GM18868 (cell line): ENCODE measurements around the gene TNNI3.
"Not testable (repeated sequence)": the region's sequence is repeated elsewhere in the genome, so short reads cannot be mapped to it uniquely, and the experiment has no call there.

Experiments used
- ATAC-seq: cut with Tn5 transposase; IDR thresholded peaks from one replicate; pipeline ENCODE4 v1.9.1; 2021; ENCODE audit warnings: mild to moderate bottlenecking, moderate library complexity; ENCODE audit not compliant: unreplicated experiment

The TNNI3 gene

GRCh38 chr19:55157064-55157908 lies at the start of gene TNNI3:
Gene TNNI3 (minus strand): TSS chr19:55157732. CDS start chr19:55157589, 143 bp downstream.
- ATAC-seq: no peak

GRCh38 chr19:55206664-55207500 lies 49.4 kb upstream of the TNNI3 start:
- no peak for ATAC-seq

GRCh38 chr19:55202199-55202598 lies 44.7 kb upstream of the TNNI3 start:
- ATAC-seq: not testable (repeated sequence)

- no peak for ATAC-seq
Measured at GRCh38 chr19:55199620-55200204, 42.2 kb upstream of the TNNI3 start.

GRCh38 chr19:55198651-55199050 lies 41.1 kb upstream of the TNNI3 start:
- no peak for ATAC-seq

- ATAC-seq: no peak
Measured at GRCh38 chr19:55197528-55197927, 40.0 kb upstream of the TNNI3 start.

- ATAC-seq: no peak
Measured at GRCh38 chr19:55196803-55197202, 39.3 kb upstream of the TNNI3 start.

- no peak for ATAC-seq
Measured at GRCh38 chr19:55193481-55193880, 35.9 kb upstream of the TNNI3 start.

- ATAC-seq: no peak
Measured at GRCh38 chr19:55189403-55189835, 31.9 kb upstream of the TNNI3 start.

GRCh38 chr19:55188625-55189024 lies 31.1 kb upstream of the TNNI3 start:
- ATAC-seq: no peak

- no peak for ATAC-seq
Measured at GRCh38 chr19:55186080-55186479, 28.5 kb upstream of the TNNI3 start.

GRCh38 chr19:55181740-55182139 lies 24.2 kb upstream of the TNNI3 start:
- ATAC-seq: no peak

- no peak for ATAC-seq
Measured at GRCh38 chr19:55179606-55180484, 22.3 kb upstream of the TNNI3 start, which contains the start of gene SYT5. Gene SYT5 (minus strand): TSS chr19:55180289. CDS start chr19:55179041, 1,248 bp downstream.

- peak; percentile 86 for ATAC-seq
Measured at GRCh38 chr19:55178781-55179599, 21.5 kb upstream of the TNNI3 start.

- no peak for ATAC-seq
Measured at GRCh38 chr19:55176076-55176475, 18.5 kb upstream of the TNNI3 start.

- no peak for ATAC-seq
Measured at GRCh38 chr19:55175117-55175867, 17.8 kb upstream of the TNNI3 start.

- ATAC-seq: no peak
Measured at GRCh38 chr19:55174425-55175116, 17.0 kb upstream of the TNNI3 start.

- no peak for ATAC-seq
Measured at GRCh38 chr19:55173714-55174409, 16.3 kb upstream of the TNNI3 start.
